ENCODE data around the gene CD200.

Gene CD200, protein sequence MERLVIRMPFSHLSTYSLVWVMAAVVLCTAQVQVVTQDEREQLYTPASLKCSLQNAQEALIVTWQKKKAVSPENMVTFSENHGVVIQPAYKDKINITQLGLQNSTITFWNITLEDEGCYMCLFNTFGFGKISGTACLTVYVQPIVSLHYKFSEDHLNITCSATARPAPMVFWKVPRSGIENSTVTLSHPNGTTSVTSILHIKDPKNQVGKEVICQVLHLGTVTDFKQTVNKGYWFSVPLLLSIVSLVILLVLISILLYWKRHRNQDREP

DNA sequence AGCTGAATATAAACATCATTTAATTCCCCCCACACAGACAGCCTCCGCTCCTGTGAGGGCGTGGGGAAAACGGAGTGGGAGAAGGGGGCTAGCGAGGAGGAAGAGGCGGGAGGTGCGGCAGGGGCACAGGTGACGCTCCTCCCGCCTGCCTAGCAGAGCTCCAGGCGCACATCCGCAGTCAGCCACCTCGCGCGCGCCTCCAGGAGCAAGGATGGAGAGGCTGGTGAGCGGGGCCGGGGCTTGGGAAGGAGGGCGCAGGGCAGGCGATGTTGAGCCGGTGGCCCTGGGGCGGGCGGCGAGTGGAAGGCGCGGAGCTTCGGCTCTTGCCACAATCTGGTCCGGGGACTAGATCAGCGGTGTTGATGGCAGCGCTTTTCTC lies at the start of gene CD200:
Gene CD200, plus strand, starts transcription at position 155 of the 379 bp plus-strand sequence. Its CDS starts 57 bp downstream, at position 212.
- DNase-seq (ENCODE audit: low read depth), result peak; percentile 14

DNA sequence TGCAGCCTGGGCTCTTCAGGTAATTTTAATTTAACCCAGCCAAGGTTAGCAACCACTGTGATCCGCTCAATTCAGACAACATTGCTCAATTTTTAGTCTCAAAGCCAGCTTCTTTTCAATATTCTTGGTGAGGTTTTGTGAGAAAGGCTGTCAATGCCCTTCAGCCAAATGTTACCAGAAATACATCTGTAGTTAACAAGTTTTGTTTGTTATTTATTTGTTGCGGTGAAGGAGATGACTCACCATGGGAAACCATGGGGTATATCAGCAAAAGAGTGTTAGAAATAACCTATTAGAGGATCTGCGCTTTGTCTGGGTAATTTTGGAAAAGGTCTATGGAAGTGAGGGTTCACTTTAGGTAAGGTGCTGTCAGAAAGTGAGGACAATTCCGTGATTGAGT lies 43.9 kb upstream of the CD200 start:
- DNase-seq (ENCODE audit: low read depth), result no peak

DNA sequence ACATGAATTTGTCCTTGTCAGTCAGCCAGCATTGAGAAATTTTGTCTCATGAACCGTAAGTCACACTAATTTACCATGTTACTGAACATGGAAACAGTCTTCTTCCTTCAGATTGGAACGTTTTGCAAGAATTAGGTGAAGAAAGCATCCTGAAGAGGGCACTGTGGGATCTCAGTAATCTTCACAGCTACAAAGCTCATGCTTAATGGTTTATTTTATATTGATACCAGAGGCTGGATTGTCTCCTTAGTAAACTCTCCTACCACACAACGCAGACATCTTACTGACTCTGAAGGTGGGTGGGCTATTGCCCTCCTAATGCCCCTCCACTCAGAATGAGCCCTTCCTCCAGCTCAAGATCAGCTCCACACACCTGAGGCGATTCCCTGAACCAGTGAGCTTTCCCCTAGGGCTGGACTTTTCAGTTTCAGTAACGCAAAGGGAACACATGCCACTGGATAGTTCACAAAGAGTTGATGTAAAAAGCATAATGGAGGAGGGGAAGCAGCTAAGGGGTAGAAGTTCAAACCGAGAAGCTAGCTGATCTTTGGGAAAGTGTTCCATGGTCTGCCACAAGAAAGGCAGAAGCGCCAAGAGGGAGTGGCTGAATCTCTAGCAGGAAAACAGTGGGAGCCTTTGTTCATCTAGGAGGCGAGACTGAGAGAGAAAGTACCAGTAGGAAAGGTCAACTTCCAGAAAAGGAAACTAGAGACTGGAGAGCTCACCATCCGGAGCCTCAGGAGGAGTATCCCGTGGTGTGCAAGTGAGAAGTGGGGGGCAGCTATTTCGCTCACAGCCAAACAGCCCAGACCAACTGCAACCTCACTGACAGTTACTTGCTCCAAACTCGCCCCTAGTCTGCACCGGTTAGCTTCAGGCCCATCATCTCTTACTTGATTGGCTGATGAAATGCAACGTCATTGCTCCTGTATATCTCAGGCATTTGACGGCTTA lies 39.3 kb upstream of the CD200 start, which contains the start of gene SLC9C1:
Gene SLC9C1, minus strand, starts transcription at position 849 of the 954 bp plus-strand sequence. CDS start 7,425 bp downstream, outside the sequence.
- no peak for DNase-seq (ENCODE audit: low read depth)

DNA sequence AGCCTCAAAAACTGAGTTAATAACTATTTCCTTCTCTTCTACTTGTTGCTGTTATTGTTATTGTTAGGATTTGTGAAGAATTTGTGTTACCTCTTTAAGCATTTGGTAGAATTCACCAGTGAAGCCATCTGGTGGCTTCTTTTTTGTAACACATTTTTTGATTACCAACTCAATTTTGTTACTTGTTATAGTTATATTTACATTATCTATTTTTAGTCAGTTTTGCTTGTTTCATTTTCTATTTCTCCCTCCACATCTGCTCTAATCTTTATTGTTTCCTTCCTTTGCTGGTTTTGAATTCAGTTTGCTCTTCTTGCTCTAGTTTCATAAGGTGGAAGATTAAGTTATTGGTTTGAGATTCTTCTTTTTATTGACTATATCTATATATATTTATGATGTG lies 35.2 kb upstream of the CD200 start:
- DNase-seq (ENCODE audit: low read depth), result no peak

DNA sequence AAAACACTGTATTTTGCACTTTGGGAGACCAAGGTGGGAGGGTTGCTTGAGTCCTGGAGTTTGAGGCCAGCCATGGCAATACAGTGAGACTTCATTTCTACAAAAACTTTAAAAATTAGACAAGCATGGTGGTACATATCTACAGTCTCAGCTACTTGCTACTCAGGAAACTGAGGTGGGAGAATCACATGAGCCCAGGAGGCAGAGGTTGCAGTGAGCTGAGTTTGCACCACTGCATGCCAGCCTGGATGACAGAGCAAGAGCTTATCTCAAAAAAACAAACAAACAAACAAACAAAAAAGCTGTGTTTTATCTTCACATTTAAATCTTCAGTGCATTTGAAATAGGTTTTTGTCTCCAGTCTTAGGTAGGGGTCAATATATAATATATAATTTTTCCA lies 34.2 kb upstream of the CD200 start:
- DNase-seq (ENCODE audit: low read depth), result no peak

DNA sequence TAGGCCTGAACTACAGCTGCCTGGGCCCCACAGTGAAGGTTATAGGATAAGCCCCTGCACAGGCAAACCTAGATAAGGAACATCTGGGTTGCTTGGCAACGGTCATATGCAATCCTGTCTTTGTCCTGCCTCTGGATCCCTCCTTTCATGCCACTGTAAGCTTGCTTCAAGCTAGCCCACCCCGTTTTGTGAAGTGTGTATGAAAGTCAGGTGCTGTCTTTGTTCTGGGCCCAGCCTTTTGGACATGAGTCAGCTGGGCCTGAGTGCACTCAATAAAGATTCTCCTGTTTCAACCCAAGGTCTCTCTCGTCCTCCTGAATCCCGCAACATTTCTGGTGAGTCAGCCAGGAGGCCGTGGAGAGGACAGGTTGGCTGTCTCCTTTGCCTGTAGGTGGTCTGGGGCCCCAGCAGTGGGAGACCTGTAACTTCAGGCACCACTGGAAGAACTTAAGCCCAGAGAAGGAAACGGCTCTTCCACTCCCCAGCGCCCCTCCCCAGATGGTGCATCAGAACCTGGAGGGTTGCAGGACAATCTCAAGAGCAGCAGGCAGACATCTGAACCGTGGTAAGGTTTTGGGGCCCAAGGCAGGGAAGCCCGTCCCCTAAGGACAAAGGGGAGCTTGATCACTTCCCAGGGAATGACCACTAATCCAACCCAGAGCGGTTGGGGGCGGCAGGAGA lies 30.7 kb upstream of the CD200 start:
- no peak for DNase-seq (ENCODE audit: low read depth)

DNA sequence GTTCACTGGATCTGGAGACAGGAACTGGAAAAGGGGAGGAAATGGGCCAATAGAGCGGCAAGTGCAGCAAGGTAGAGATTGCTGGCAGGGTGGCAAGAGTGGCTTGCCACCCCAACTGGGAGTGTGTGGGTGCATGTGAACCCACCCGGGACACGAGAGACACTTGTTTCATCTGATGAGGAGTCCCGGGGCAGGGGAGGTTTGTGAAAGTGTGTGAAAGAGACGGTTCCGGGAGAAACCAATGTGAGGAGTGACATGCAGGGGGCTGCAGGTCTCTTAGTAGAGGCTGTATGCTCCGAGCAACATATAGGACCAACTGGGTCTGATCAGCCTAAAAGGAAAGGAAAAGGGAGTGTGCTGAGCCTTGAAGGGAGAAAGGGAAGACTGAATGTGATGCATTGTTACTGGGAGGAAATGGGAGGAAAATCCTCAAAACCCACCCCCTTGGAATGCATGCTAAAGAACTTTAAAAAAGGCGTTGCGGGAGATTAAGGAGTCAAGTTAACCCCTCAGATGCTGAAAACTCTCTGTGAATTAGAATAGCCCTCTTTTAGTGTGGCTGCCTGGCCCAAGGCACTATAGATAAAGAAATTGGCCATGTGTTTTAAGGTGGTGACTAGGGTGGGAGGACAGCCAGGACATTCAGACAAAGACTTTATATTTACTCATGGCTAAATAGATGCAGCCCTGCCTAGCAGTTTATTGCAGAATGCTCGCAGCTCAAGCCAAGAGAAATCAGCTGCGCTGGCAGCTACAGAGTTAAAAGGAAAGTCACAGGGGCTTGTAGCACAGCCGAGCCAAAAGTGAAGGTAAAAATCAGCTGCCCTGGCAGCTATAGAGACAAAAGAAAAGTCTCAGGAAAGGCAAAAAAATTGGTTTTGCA lies 29.8 kb upstream of the CD200 start:
- DNase-seq (ENCODE audit: low read depth), result no peak

DNA sequence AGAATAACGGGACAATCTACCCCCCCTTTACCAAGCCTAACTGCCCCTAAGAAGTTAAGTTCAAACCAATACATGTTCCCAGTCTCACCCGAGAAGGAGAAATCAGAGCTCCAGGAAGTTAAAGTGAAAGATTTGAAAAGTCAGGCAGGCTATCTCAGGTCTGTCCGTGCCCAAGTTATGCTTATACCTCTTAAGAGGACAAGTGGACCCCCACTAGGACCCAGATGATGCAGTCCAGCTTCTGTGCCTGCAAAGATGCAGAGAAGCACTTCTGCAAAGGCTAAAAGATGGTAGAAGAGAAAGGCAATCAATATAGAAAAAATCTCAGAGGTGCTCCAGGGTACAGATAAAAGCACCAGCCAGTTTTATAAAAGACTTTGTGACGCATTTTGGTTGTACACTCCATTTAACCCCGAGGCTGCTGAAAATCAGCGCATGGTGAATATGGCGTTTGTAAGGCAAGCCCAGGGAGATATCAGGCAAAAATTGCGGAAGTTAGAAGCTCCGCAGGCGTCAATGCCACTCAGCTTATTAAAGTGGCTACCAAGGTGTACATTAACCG lies 29.1 kb upstream of the CD200 start:
- DNase-seq (ENCODE audit: low read depth), result no peak

DNA sequence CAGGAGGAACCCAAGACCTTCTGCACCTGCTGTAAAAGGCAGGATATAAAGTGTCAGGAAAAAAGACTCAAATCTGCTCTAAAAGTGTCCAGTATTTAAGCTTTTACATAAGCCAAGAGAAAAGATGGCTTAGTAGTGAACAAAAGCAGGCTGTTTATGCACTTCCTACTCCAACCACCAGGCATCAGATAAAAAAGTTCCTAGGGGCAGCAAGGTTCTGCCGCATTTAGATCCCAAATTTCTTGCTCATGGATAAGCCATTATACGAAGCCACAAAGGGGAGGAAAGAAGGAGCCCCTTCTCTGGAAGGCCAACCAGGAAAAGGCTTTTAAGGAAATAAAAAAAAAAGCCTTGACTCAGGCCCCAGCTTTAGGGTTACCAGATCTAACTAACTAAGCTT lies 28.3 kb upstream of the CD200 start:
- DNase-seq (ENCODE audit: low read depth), result no peak

DNA sequence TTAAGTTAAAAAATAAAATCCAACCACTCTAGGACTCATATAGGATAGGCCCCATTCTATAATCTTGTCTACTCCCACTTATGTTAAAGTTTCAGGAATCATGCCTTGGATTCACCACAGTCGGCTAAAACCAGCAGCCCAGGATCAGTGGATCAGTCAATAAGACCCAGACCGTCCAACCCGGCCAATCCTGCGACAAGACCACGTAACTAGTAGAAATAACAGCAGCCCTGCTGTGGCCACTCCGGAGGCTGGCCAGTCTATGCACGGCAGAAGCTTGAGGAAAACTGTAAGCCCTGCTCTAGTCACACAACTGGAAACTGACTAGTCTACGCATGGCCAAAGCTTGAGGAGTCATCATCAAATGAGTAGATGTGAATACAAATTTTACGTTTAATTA lies 26.1 kb upstream of the CD200 start:
- DNase-seq (ENCODE audit: low read depth), result no peak

DNA sequence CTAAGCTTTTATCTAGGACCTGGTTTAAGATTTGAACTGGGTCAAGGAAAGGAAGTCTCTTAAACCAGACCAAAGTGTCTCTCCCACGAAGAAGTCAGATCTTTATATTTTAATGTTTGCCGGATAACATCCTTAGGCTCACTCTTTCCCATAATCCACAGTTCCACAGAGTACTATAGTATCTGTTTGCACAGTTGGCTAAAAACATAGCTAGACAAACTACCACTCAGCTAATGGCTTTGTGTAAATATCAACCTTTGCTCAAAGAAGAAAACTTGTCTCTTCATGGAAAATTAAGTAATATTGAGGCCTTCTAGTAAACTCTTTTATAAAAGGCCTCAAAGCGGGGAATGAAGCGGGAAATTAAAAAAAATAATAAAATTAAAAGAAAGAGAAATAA lies 25.4 kb upstream of the CD200 start:
- no peak for DNase-seq (ENCODE audit: low read depth)

DNA sequence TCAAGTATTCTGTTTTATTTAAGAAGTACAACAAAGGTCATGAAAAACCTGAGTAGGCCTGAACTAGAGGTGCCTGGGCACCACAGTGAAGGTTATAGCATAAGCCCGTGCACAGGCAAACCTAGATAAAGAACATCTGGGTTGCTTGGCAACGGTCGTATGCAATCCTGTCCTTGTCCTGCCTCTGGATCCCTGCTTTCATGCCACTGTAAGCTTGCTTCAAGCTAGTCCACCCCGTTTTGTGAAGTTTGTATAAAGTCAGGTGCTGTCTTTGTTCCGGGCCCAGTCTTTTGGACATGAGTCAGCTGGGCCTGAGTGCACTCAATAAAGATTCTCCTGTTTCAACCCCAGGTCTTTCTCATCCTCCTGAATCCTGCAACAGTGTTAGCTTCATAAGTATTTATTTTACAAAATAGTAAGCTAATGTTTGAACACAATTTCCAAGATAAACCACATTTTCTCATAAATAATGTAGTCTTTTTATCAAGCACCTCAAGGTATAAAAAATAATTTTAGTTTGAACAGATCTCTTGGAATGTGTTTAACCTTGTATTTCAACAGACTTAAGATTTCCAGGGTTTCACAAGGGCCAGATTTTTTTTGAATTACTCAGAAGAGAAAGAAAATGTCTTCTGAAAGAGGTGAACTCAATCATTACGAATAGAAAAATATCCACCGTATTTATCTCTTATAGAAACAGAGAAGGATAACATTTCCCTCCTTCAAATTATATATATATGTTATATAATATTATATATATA lies 24.6 kb upstream of the CD200 start:
- no peak for DNase-seq (ENCODE audit: low read depth)

DNA sequence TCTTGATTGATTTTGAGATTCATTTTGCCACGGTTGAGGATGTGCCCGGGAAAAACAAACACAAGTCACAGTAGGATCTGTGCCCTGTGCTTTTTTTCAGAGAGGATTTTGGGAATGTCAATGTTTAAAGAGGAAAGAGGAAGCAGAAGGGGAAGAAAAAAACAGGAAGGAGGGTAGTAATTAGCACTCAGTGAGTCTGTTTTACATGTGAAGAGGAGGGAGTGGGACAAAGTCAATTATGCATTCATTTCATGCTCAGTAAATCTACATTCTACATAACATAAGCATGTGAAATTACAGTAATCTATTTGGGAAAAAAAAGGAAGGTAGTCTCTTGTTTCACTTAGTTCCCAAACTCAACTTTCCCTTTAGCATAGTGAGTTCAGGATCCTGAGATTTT lies 18.3 kb upstream of the CD200 start:
- DNase-seq (ENCODE audit: low read depth), result no peak

DNA sequence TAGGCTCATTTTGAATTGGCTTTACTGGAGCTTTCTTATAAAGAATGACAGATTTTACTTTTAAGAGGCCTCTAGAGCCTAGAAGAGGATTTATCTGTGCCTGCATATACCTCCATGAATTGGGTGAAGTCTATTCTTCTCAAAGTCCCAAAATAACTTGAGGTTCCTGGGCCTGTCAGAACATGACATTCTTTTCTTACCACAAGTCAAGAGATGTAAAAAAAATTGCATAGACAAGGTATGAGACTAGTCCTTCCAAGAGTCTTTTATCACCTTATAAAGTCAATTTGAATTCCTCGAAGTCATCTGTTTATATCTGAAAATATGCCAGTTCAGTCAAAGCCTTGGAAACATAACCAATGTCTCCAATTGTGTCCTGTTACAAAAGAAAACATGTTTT lies 17.2 kb upstream of the CD200 start:
- DNase-seq (ENCODE audit: low read depth), result no peak

DNA sequence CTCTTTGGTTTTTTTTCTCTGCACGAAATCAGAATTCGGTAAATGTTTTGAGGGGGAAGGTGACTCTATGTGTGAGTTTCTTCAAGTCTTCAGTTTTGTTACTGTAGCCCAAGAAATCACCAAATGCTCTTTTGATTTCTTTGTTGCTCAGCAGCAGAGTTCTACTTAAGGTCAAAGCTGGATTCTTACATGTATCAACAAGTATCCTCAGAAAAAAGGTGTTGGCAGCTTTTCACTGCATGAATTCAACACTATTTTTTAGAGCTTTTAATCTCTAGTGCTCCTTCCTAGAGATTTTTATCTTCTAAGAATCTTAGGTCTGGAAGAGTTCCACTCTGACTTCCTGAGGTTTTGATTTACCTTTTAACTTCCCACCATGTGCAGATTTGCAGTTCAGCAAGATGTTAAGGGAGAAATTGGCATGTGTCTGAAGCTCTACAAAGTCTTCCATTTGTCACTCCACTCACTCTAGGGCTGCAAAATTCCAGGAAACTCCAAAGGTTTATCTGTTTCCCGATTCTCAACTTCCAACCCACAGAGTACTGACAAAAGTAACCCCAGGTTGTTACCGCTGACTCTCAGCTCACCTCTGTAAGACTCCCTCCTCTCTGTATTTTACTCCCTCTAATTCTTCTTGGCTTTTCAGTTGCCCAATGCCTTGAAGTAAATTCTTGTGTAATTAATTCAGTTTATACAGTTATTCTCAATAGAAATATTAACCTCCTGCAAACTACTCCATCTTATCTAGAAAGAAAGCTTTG lies 13.3 kb upstream of the CD200 start:
- no peak for DNase-seq (ENCODE audit: low read depth)

DNA sequence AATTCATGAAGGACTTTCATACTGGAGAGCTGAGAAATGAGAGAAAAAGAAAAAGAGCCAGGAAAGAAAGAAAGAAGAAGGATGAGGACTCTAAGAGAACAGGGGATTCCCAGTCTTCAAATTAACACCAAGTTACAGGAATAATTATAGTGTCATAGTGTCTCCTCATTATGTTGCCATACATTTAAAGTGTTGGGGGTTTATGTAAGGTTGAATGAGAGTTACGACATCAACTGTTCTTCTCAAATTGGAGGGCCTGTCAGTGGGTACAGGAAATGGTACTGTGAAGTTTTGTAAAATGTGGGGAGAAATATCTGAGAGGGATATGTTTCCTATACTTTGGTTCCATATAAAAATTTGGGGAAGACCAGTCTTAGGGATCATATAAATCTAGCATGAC lies 12.3 kb upstream of the CD200 start:
- DNase-seq (ENCODE audit: low read depth), result no peak

DNA sequence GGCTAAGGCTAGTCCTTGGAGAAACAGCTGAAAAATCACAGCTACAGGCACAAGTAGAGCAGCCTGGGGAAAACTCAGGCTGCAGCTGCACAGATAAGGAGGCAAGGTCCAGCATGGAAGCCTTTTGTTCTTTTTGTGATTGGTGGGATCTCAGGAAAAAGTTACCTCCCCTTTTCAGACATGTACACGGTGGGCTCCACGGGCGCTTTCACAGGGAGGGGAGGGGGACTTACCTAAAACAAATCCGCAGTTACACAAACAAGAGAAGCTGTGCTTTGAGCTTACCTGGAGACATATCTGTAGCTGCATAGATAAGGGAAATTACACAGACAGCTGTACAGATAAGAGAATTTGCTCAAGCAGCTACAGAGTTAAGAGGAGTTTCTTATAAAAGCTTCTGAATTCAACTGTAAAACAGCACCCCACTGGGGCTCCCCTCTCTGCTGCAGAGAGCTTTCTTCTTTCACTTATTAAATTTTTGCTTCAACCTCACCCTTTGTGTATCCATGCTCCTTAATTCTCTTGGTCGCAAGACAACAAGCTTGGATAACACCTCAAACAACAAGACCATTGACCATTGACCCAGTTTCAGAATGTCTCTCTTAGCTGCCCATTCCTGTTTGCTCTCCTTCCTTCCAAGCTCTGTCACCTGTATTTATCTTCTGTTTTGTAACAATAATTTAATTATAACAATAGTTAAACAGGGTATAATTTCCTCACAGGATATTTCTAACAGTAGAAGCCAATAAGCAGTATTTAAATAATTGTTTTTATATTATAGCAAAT lies 10.9 kb upstream of the CD200 start:
- DNase-seq (ENCODE audit: low read depth), result no peak

DNA sequence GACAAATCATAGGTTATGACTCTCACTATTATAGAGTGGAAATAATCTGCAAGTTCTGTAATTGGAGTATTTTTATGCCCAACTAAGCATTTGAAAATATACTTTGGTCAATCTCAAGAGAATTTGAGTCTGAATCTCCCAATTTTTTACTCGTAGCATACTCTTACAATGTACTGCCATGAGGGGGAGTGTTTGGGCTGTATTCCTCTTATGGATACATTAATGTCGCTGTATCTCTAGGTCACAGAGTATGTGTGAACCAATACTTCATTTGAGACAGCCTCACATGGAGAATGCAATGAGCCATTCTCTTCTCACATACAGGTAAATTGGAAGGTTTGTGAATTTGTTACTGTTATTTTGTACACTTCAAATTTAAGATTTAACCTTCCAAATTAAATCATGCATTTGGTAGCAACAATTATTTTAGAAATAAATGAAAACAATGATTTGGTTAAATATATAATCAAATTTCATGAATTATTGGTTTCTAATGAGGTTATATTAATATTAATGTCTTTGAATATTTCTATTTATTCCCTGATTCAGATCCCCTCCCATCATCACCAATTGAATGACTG lies 5.5 kb upstream of the CD200 start:
- no peak for DNase-seq (ENCODE audit: low read depth)

DNA sequence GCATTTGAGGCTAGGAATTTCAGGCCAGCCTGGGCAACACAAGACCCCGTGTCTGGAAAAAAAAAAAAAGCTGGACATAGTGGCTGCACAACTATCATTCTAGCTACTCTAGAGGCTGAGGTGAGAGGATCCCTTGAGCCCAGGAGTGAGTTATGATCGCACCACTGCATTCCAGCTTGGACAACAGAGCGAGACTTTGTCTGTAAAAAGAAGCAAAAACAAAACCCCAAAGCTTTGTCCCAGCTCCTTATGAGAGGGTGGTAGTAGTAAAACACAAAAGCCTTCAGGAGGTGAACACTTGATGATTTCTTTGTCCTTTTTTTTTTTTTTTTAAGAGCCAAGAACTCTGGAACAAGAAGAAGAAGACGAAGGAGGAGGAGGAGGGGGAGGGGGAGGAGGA lies 1.1 kb upstream of the CD200 start:
- DNase-seq (ENCODE audit: low read depth), result no peak
